Smooth muscle cell of the brain vasculature (primary cell): ENCODE measurements around the gene E2F1.
"Not testable (repeated sequence)": the region's sequence is repeated elsewhere in the genome, so short reads cannot be mapped to it uniquely, and the experiment has no call there.

Experiments
- DNase-seq: peaks from one replicate; pipeline ENCODE4 v3.0.0-alpha.2; 2012; ENCODE audit warnings: low read depth, low spot score

Gene E2F1

DNA sequence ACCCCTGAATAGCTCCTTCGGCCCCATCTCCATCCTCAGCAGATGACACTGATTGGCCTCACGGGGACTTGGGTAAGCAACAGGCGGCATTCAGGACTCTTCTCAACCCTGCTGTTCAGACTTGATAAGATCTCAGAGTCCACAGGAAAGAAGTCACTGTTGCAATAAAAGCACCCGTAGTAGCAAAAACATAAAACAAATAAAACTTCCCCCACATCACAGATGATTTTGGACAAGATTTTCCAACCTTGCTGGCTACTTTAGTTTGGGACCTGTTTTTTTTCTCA lies 41.2 kb downstream of the E2F1 start:
- DNase-seq, result no peak

DNA sequence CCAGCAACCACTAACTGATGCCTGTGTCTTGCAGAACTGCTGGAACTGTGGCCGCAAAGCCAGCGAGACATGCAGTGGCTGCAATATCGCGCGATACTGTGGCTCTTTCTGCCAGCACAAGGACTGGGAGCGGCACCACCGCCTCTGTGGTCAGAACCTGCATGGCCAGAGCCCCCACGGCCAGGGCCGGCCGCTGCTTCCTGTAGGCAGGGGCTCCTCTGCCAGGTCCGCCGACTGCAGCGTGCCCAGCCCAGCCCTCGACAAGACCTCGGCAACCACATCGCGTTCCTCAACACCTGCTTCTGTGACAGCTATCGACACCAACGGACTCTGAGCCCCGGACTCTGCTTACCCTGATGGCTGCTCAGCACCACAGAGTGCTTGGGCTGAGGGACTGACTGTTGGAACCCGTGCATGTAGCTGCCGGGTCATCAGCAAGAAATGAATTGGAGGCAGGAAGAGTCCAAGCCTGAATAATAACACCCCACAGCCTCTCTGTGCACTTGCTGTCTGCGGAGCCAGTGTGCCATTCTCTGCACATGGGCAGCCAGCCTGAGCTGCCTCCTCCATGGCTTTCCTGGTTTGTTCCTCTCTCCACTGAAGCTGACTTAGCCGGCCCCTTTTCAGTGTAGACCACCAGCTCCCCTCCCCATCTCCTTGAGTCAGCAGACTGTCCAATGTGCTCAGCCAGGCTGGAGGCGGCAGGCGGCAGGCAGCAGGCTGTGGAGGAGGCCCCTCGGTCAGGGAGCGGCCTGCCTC lies 41.7 kb downstream of the E2F1 start:
- DNase-seq, result no peak

DNA sequence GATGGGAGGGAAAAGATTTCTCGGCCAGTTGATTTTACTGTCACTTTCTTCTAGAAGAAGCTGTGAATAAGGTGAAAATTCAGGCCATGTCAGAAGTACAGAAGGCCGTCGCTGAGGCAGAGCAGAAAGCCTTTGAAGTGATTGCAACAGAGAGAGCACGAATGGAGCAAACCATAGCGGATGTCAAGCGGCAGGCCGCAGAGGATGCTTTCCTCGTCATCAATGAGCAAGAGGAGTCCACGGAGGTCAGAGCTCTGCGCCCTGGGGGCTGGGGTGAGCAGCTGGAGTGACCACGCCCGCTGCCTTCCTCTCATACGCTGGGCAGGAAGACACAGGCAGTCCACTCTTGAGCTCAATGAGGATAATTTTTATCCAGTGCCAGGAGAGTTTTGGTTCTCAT lies 45.9 kb downstream of the E2F1 start:
- DNase-seq, result no peak

DNA sequence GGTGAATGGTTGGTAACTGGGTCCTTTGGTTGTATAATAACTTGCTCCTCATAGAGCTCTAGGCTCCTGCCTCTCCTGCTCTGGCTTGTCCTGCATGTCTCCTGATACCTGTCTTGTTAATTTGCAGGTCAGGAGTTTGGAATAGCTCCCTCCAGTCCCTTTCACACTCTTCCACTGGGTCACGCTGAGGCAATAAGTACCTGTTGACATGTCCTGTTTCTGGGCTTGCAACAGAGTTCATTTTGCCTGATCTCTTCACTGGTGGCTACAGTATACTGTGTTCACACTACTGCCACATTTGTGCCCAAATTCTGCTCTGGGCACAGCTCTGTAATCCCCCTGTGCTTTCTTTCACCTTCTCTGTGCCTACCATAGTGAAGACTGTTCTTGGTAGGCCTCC lies 49.4 kb downstream of the E2F1 start:
- DNase-seq, result no peak

DNA sequence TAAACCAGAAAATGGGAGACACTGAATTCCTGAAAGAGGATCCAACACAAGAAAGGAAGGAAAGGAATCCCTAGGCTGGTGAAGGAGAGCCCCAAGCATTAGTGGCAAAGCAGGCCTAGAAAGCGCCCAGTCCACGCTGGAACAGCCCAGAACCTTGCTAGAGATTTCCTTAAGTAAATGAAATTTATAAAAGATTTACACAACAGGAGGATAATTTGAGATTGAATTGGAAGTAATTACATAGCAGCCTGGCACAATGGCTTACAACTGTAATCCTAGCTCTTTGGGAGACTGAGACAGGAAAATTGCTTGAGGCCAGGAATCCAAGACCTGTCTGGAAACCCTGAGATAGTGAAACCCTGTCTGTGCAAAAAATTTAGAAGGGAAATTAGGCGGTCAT lies 50.8 kb downstream of the E2F1 start:
- DNase-seq, result no peak

DNA sequence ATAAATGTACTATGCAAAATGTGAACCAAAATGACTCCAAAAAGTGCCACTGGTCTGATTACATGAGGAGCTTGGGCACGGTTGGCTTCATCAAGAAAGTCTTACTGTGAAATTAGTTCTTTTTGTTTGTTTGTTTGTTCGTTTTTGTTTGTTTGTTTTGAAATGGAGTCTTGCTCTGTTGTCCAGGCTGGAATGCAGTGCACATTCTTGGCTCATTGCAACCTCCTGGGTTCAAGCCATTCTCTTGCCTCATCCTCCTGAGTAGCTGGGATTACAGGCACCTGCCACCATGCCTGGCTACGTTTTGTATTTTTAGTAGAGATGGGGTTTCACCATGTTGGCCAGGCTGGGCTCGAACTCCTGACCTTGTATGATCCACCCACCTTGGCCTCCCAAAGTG lies 54.3 kb downstream of the E2F1 start:
- not testable (repeated sequence) for DNase-seq

DNA sequence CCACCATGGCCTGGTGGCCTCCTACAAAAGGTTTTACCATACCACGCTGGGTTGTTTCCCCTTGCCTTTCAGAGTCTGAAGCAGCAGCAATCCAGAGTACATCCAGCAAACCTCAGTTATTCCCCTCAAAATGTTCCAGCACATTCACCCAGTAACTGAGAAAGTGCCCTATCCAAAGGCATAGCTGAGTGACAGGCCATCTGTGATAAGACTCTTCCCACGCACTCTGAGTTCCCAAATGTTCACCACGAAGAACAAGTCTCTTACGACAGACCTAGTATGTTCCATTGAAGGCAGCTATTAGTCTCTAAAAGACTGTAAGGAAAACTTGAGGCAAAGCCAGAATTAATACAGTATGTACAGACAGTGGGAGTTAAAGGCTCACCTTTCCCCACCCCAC lies 55.7 kb downstream of the E2F1 start:
- no peak for DNase-seq

DNA sequence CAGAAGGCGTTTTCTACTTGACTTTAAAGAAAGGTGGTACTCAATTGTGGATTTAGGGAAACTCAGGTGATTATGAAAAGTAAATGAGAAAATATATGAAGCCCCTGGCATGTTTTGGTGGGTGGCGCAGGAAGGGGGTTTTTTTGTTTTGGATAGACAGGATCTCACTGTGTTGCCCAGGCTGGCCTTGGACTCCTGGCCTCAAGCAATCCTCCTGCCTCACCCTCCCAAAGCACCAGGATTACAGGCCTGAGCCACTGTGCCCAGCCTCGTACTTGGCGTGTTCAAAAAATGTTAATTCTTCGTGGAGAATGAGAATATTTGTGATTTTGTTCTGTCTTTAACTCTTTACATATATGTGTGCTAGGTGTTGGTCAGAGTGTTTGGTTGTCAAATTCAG lies 56.2 kb downstream of the E2F1 start:
- DNase-seq, result no peak

DNA sequence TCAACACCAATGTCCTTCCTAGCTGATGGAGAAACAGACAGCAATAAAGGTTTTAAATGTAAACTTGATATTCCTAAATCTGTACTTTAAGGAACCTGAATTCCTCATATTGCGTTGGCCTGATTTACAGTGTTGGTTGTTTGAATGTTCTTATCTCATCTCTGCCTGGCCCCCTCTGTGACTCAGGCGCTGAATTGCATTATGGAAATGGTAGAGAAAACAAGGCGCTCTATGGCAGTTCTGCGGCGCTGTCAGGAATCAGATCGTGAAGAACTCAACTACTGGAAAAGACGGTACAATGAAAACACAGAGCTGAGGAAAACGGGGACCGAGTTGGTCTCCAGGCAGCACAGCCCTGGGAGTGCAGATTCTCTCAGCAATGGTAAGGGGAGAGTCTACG lies 56.7 kb downstream of the E2F1 start:
- no peak for DNase-seq

DNA sequence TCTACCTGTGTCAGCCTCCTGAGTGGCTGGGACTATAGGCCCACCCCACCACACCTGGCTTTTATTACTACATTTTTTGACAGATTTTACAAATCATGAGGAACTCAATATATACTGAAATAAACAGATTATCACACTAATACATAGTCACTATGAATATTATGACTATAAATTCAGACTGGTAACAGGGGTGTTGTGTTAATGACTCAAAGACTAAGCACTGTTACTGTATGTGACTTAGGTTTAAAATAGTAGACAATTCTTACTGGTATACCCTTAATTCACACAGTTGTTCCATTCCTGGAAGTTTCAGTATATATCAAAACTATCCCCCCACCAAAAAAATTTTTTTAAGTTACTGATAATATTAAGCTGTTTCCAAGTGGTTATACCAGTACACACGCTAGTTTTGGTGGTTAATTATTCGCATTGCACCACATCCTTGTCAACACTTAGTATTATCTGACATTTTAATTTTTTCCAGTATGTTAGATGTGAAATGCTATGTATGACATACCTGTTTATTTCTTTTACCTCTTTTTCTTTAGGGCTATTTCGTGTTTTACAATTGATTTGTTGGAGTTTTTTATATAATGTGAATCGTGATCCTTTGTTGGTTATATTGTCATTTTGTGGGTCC lies 58.5 kb downstream of the E2F1 start:
- DNase-seq, result no peak

DNA sequence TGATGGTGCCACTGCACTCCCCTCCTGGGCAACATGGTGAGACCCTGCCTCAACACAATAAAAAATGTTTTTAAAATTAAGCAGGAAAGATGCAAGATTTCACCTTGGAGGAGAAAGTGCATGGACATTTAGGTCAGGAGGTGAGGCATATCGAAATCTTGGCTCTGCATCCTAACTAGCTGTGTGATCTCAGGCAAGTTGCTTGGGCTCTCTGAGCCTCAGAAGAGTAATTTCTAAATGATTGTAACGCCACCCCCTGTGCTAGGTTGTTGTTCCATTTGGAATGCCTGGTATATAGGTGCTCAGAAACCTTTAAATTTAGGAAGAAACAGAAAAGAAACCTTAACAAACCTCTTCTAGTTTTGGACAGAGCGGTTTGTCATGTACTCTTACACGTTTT lies 60.0 kb downstream of the E2F1 start:
- DNase-seq, result no peak
